GM18868 (cell line): ENCODE measurements around the gene CDRT15.
"Not testable (repeated sequence)": the region's sequence is repeated elsewhere in the genome, so short reads cannot be mapped to it uniquely, and the experiment has no call there.

Experiments
- ATAC-seq: cut with Tn5 transposase; IDR thresholded peaks from one replicate; pipeline ENCODE4 v1.9.1; 2021; ENCODE audit warnings: mild to moderate bottlenecking, moderate library complexity; ENCODE audit not compliant: unreplicated experiment

Gene CDRT15

GRCh38 chr17:14207791-14208190, 28.9 kb downstream of the CDRT15 start:
- ATAC-seq, result no peak

- no peak for ATAC-seq
Measured at GRCh38 chr17:14206891-14207290, 29.8 kb downstream of the CDRT15 start.

GRCh38 chr17:14205992-14206461, 30.6 kb downstream of the CDRT15 start:
- ATAC-seq, result no peak

DNA sequence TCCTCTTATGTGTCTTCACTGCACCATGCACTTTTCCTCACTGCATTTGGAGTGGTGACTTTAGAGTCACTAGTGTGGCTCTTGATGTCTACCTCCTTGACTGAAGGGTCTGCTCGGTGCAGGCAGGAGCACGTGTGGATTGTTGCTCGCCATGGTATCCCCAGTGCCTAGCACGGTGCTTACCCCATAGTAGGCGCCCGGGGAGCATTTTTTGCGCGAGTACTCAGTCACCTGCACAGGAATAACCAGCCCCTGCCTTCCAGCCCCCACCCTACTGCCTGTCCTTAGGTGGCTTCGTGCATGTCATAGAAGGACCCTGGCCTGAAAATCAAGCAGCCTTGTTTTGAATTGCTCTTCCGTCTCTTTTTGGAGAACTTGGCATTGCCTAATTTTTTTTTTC, 31.3 kb downstream of the CDRT15 start:
- no peak for ATAC-seq

DNA sequence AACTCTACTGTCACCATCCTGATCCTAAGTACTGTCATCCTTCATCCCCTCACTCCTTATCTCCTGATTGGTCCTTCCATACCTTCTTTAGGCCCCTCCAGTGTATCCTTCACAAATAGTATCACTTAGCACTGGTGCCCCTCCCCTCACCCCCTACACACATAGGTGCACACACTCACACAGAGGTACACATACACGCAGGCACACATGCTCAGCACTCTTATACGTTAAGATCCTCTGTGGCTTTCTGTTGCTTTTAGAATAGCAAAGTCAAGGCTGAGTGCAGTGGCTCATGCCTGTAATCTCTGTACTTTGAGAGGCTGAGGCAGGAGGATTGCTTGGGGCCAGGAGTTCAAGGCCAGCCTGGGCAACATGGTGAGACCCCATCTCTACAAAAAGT, 32.1 kb downstream of the CDRT15 start:
- no peak for ATAC-seq

DNA sequence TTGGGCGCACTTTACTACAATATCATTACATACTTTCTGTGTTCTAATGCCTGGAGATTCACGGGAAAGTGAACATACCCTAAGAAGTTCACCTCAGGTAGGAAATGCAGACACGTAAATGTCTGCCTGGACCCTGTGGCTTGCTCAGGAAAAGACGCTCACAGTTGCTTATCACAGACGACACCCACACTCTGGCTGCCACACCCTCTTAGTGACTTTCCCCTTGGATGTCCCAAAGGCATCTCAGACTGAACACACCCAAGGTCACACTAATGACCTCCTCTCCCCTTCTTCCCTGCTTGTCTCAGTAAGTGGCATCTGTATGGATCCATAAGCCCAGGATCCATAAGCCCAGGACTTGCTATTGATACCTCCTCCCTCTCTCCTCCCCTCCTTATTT, 32.6 kb downstream of the CDRT15 start:
- ATAC-seq, result no peak

GRCh38 chr17:14203388-14203787, 33.3 kb downstream of the CDRT15 start:
- no peak for ATAC-seq

DNA sequence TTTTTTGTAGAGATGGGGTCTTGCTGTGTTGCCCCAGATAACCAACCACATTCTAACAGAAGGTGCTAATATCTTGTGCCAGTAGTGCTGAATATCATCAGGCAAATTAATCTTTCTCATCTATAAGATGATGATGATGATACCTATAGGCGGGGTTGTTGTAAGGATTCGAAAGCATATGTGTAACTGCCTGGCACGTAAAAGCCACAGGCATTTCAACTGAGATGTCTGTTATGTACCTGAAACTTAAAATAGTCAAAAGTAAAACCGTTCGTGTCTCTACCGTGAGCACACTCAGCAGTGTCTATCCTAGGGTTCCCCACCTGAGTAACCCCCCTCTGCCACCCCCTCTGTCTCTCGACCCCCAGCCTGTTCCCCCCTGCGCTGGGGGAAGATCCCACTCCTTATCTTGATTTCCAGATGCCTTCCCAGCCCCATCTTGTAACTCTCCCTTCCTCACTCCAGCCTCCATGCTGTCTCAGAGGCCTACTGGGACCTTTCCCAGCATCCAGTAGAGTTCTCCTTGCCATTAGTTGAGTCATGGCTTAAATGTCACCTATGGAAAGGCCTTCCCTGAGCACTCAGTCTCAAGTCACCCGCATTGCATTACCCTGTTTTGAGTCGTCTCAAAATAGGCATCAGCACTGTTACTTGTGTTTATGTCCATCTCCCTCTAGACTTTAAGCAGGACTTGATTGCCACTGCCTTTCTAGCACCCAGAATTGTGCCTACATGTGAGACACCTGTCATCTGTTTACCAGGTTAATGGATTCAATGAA, 34.1 kb downstream of the CDRT15 start:
- no peak for ATAC-seq

- no peak for ATAC-seq
Measured at GRCh38 chr17:14201988-14202380, 34.7 kb downstream of the CDRT15 start.

- no peak for ATAC-seq
Measured at GRCh38 chr17:14201021-14201987, 35.4 kb downstream of the CDRT15 start.

GRCh38 chr17:14200354-14200753, 36.3 kb downstream of the CDRT15 start:
- ATAC-seq, result no peak

GRCh38 chr17:14199601-14200000, 37.1 kb downstream of the CDRT15 start:
- ATAC-seq, result no peak

- no peak for ATAC-seq
Measured at GRCh38 chr17:14198575-14198974, 38.1 kb downstream of the CDRT15 start.

GRCh38 chr17:14198013-14198412, 38.6 kb downstream of the CDRT15 start:
- no peak for ATAC-seq

GRCh38 chr17:14197586-14197985, 39.1 kb downstream of the CDRT15 start:
- no peak for ATAC-seq

GRCh38 chr17:14197057-14197456, 39.6 kb downstream of the CDRT15 start:
- no peak for ATAC-seq

DNA sequence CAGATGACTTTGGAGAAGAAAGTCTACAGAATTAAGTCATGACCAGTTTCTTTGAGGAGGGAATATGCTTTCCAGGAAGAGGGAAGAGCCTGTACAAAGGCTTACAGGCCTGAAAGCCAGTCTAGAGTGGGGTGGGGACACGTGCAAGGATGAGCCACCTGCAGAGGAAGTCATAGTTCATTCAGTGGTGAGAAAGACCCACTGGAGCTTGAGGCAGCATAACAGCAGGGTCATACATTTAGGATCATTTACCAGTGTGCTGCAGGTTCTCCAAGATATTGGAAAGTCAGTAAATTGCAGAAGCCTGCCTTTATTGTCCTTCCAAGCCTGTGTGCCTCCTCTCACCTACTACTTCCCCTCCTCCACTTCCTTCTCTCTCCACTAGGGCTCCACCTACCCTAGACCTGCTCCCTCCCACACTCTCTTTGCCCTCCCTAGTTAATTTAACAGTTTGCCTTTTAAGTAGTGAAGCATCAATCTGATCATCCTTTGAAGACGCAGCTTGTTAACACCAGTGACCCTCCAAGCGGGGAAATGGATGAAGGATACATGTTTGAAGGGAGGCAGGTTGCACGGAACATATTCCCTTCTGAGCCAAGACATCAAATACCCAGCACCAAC, 40.2 kb downstream of the CDRT15 start:
- ATAC-seq, result peak; percentile 61

- peak; percentile 62 for ATAC-seq
Measured at GRCh38 chr17:14192636-14193344, 43.9 kb downstream of the CDRT15 start.

DNA sequence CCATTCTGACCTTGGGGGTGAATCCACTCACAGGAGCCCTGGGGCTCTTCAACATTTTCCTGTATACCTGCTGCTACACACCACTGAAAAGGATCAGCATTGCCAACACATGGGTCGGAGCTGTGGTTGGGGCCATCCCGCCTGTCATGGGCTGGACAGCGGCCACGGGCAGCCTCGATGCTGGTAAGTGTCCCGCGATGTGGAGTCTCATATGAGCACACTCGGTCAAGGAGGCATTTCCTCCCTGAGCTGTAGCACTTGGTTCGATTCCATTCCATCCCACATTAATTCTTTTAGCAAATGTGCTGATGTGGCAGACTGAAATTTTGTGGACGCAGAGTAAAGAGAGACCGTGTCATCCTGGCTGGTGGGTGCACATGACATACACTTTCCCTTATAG, 44.6 kb downstream of the CDRT15 start:
- ATAC-seq, result not testable (repeated sequence)

GRCh38 chr17:14191469-14191868, 45.2 kb downstream of the CDRT15 start:
- ATAC-seq, result not testable (repeated sequence)

GRCh38 chr17:14190774-14191173, 45.9 kb downstream of the CDRT15 start:
- not testable (repeated sequence) for ATAC-seq
